CD4-positive, alpha-beta T cell (primary cell): ENCODE data around the gene BRINP2. TPM values are rescaled to one million over a fixed set of nuclear protein-coding genes. Genes with fewer than 3 reads are reported as not detected.

ENCODE experiments used
- ATAC-seq: fragments of 200-7000 bp; cut with Tn5 transposase; one replicate; pipeline ENCODE4 v1.10.0; 2022; ENCODE audit warnings: mild to moderate bottlenecking; ENCODE audit not compliant: poor library complexity
- CTCF ChIA-PET: fragments of 350-600 bp; sonication (Branson Sonifier 250); formaldehyde crosslinking; loops from one replicate; lab custom pipeline; 2021; ENCODE audit warnings: antibody characterized with exemption, inconsistent platforms; lab: Charles Lee
- POLR2A ChIA-PET: fragments of 350-600 bp; sonication (Branson Sonifier 250); formaldehyde crosslinking; loops from one replicate; lab custom pipeline; 2021; ENCODE audit warnings: antibody characterized with exemption, inconsistent platforms; lab: Charles Lee
- DNase-seq, 14 experiments: peaks; one replicate each; pipeline ENCODE4 v3.0.0-alpha.2; 2013 to 2020; ENCODE audit warnings: mixed read lengths in 2 of 14
- H3K27ac ChIP-seq, 2 donors: one replicate each; pipeline versions ENCODE4 v1.5.1 to v1.7.0; 2013; ENCODE audit warnings: low read length in 2 of 2, low read depth in 1 of 2, mild to moderate bottlenecking in 1 of 2
- H3K27me3 ChIP-seq, 2 experiments: 1 replicate in 1 of 2; 2 replicates in 1 of 2; pipeline versions ENCODE4 v1.6.1 to v1.7.0; 2013; ENCODE audit warnings: low read length in 2 of 2, control low read depth in 1 of 2, mild to moderate bottlenecking in 1 of 2, moderate library complexity in 1 of 2; ENCODE audit not compliant: insufficient read depth in 2 of 2, control insufficient read depth in 1 of 2
- H3K36me3 ChIP-seq: one replicate; pipeline ENCODE4 v1.6.1; 2013; ENCODE audit warnings: low read length, control low read depth; ENCODE audit not compliant: insufficient read depth
- H3K4me1 ChIP-seq: one replicate; pipeline ENCODE4 v1.6.1; 2013; ENCODE audit warnings: low read length, control low read depth; ENCODE audit not compliant: insufficient read depth
- H3K4me3 ChIP-seq: one replicate; pipeline ENCODE4 v1.5.1; 2013; ENCODE audit warnings: mild to moderate bottlenecking, low read length, moderate library complexity
- H3K9me3 ChIP-seq, 2 experiments: 1 replicate in 1 of 2; 2 replicates in 1 of 2; pipeline versions ENCODE4 v1.6.1 to v1.7.0; 2013; ENCODE audit warnings: low read length in 2 of 2, mild to moderate bottlenecking in 2 of 2, control low read depth in 1 of 2, moderate library complexity in 1 of 2; ENCODE audit not compliant: control insufficient read depth in 1 of 2, insufficient read depth in 1 of 2
- H3K27ac Mint-ChIP-seq: one replicate; pipeline ENCODE4 v1.8.0; 2020; ENCODE audit warnings: mixed read lengths
- H3K27me3 Mint-ChIP-seq: one replicate; pipeline ENCODE4 v1.8.0; 2021; ENCODE audit warnings: mixed read lengths
- H3K36me3 Mint-ChIP-seq: one replicate; pipeline ENCODE4 v1.8.0; 2021; ENCODE audit warnings: low read depth, mixed read lengths
- H3K4me1 Mint-ChIP-seq: one replicate; pipeline ENCODE4 v1.8.0; 2021; ENCODE audit warnings: low read depth, mixed read lengths
- H3K4me3 Mint-ChIP-seq: one replicate; pipeline ENCODE4 v1.8.0; 2020; ENCODE audit warnings: mild to moderate bottlenecking, mixed read lengths
- H3K9me3 Mint-ChIP-seq: one replicate; pipeline ENCODE4 v1.8.0; 2020; ENCODE audit warnings: mixed read lengths
- intact Hi-C, 2 experiments: fragments of 100-400 bp; cut with DNase I in 1 of 2; cut with micrococcal nuclease in 1 of 2; formaldehyde crosslinking; loops; one replicate each; pipeline versions ENCODE4 v1.15.1 to v1.9.0; 2023 to 2025; cut with DNase I, micrococcal nuclease
- total RNA-seq, 174 experiments: library from RNA in 2 of 174; stranded (reverse) in 2 of 174; gene quantifications; one replicate each; pipeline ENCODE4 v1.2.3 and lab custom pipeline; 2021 to 2026
- TF ChIP-seq, protein P1 (sequence below): fragments of 200-600 bp; IDR thresholded peaks from one replicate; pipeline ENCODE4 v1.8.0; 2022; ENCODE audit warnings: antibody characterized with exemption, mild to moderate bottlenecking

BRINP2 gene
- total RNA-seq, 2 experiments from 2014 or later: not detected

DNA sequence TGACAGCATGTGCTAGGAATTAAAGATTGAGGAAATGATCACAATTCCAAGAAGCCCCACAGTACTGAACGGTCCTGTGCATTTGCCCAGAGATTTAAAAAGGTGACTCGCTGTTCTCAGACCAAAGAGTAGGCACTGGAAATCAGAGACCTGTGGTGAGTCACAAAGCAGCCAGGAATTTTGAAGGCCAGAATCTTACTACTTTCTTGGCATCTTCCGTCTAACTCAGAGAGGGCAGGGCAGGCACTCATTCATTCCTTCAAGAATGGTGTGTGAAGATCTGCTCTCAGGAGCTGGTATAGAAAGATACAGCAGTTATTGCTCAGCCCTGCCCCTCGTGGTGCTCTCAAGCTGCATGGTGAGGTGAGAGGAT is 57.9 kb downstream of the BRINP2 start:
- no peaks in the 10 kb centered on the region for H3K9me3 Mint-ChIP-seq
- intact Hi-C loops: no loop called here
- no peak overlapping the region for H3K4me3 Mint-ChIP-seq
- ATAC-seq (no peak), DNase-seq (no peak)
- Histone ChIP-seq H3K4me3 (no peak overlapping the region), H3K9me3 (peaks cover 0 to 16% of the 10 kb centered on the region in 2 experiments), H3K36me3 (no peaks in the 10 kb centered on the region), H3K27me3 (no peaks in the 10 kb centered on the region), H3K27ac (no peak overlapping the region), H3K4me1 (no peaks in the 10 kb centered on the region)
- H3K36me3 Mint-ChIP-seq: no peaks in the 10 kb centered on the region
- no peaks in the 10 kb centered on the region for H3K27me3 Mint-ChIP-seq
- H3K27ac Mint-ChIP-seq: no peak overlapping the region
- ChIA-PET CTCF (no interaction called here), POLR2A (no interaction called here)
- TF ChIP-seq, protein P1, sequence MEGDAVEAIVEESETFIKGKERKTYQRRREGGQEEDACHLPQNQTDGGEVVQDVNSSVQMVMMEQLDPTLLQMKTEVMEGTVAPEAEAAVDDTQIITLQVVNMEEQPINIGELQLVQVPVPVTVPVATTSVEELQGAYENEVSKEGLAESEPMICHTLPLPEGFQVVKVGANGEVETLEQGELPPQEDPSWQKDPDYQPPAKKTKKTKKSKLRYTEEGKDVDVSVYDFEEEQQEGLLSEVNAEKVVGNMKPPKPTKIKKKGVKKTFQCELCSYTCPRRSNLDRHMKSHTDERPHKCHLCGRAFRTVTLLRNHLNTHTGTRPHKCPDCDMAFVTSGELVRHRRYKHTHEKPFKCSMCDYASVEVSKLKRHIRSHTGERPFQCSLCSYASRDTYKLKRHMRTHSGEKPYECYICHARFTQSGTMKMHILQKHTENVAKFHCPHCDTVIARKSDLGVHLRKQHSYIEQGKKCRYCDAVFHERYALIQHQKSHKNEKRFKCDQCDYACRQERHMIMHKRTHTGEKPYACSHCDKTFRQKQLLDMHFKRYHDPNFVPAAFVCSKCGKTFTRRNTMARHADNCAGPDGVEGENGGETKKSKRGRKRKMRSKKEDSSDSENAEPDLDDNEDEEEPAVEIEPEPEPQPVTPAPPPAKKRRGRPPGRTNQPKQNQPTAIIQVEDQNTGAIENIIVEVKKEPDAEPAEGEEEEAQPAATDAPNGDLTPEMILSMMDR: no peak
- no peaks in the 10 kb centered on the region for H3K4me1 Mint-ChIP-seq

DNA sequence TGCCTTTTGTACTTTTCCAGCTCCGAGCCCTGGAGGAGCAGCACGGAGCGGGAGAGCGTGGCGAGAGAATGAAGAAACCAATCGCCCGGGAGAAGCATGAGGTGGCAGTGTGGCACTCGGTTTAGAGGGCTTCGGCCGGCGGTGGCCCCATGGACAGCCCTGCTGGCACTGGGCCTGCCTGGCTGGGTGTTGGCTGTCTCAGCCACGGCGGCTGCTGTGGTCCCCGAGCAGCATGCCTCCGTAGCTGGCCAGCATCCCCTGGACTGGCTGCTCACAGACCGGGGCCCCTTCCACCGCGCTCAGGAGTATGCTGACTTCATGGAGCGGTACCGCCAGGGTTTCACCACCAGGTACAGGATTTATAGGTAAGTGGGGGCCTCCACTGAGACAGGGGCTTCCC is 59.0 kb downstream of the BRINP2 start:
- no peaks in the 10 kb centered on the region for H3K36me3 Mint-ChIP-seq
- Histone ChIP-seq H3K4me1 (no peaks in the 10 kb centered on the region), H3K27me3 (no peaks in the 10 kb centered on the region), H3K9me3 (peaks cover 0 to 16% of the 10 kb centered on the region in 2 experiments), H3K36me3 (no peaks in the 10 kb centered on the region), H3K4me3 (no peak overlapping the region), H3K27ac (no peak overlapping the region)
- POLR2A ChIA-PET: no interaction called here
- CTCF ChIA-PET: no interaction called here
- no peaks in the 10 kb centered on the region for H3K4me1 Mint-ChIP-seq
- intact Hi-C loops: no loop called here
- H3K9me3 Mint-ChIP-seq: no peaks in the 10 kb centered on the region
- DNase-seq (no peak), ATAC-seq (no peak)
- H3K27ac Mint-ChIP-seq: no peak overlapping the region
- TF ChIP-seq, protein P1: no peak
- H3K27me3 Mint-ChIP-seq: no peaks in the 10 kb centered on the region
- no peak overlapping the region for H3K4me3 Mint-ChIP-seq

DNA sequence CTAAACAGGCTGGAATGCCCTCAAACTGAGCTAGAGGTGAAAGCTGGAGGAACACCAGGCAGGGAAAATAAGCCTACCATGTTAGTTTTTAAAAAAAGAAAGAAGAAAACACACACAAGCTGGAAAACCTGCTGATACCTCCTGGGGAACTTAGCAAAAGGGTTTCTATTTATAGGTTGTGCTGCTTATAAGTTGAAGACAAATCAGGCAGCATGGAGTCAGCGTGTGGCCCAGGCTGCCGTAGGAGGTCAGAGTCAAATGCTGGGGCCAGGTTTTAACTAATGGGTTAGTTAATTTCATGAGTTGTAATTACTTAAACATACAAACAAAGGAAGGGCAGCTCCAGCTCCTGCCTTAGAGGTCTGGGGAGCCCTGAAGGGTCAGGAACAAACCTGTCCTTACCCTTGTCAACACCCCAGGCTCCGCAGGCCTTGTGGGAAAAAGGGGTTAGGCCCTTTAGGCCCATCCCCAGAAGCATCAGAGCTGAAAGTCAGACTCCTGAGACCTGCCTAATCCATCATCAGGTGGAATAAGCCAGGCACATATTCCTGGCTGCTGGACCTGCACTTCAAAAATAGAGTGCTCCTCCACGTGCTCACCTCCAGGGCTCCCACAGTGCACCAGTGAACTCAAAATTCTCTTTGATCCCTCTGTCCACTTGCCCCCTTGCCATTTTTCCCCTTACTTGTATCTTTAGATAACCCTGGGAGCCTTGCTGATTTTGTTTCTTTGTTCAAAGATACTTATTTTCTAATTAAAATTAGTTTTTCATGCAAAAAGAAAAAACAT is 59.7 kb downstream of the BRINP2 start:
- no peak overlapping the region for H3K4me3 Mint-ChIP-seq
- ChIA-PET CTCF (no interaction called here), POLR2A (no interaction called here)
- H3K4me1 Mint-ChIP-seq: no peaks in the 10 kb centered on the region
- H3K9me3 ChIP-seq: peaks cover 0 to 16% of the 10 kb centered on the region in 2 experiments
- H3K4me1 ChIP-seq: no peaks in the 10 kb centered on the region
- TF ChIP-seq, protein P1: no peak
- no peaks in the 10 kb centered on the region for H3K27me3 ChIP-seq
- intact Hi-C loops: no loop called here
- ATAC-seq (no peak), DNase-seq (no peak)
- H3K4me3 ChIP-seq: no peak overlapping the region
- H3K27ac ChIP-seq: no peak overlapping the region
- no peaks in the 10 kb centered on the region for H3K27me3 Mint-ChIP-seq
- no peaks in the 10 kb centered on the region for H3K9me3 Mint-ChIP-seq
- H3K36me3 Mint-ChIP-seq: no peaks in the 10 kb centered on the region
- no peak overlapping the region for H3K27ac Mint-ChIP-seq
- no peaks in the 10 kb centered on the region for H3K36me3 ChIP-seq
